ENCODE results near the gene BTF3. TPM values are rescaled to one million over a fixed set of nuclear protein-coding genes. Genes with fewer than 3 reads are reported as not detected.

BTF3 gene
- total RNA-seq, 1 donor from 2014 or later, result 913 TPM

- Mint-ChIP-seq H3K27me3 (ENCODE audit: insufficient read depth) (peaks cover 2% of the 10 kb centered on the region), H3K27ac (no peak overlapping the region), H3K9me3 (no peaks in the 10 kb centered on the region), H3K4me1 (ENCODE audit: low read depth) (peaks cover 21% of the 10 kb centered on the region), H3K36me3 (ENCODE audit: low read depth) (no peaks in the 10 kb centered on the region), H3K4me3 (no peak overlapping the region)
- DNase-seq (ENCODE audit: low spot score), result no peak
- intact Hi-C loops (cut with micrococcal nuclease), result no loop called here
Observed at GRCh38 chr5:73539730-73540129, 41.5 kb downstream of the BTF3 start.

GRCh38 chr5:73540192-73540591 is 42.0 kb downstream of the BTF3 start:
- no peak for DNase-seq (ENCODE audit: low spot score)
- Mint-ChIP-seq H3K27ac (no peak overlapping the region), H3K27me3 (ENCODE audit: insufficient read depth) (no peaks in the 10 kb centered on the region), H3K36me3 (ENCODE audit: low read depth) (no peaks in the 10 kb centered on the region), H3K4me3 (no peak overlapping the region), H3K4me1 (ENCODE audit: low read depth) (peaks cover 21% of the 10 kb centered on the region), H3K9me3 (no peaks in the 10 kb centered on the region)
- intact Hi-C loops (cut with micrococcal nuclease), result no loop called here

- DNase-seq (ENCODE audit: low spot score), result no peak
- Mint-ChIP-seq H3K27me3 (ENCODE audit: insufficient read depth) (no peaks in the 10 kb centered on the region), H3K36me3 (ENCODE audit: low read depth) (no peaks in the 10 kb centered on the region), H3K27ac (no peak overlapping the region), H3K9me3 (no peaks in the 10 kb centered on the region), H3K4me3 (no peak overlapping the region), H3K4me1 (ENCODE audit: low read depth) (peaks cover 21% of the 10 kb centered on the region)
- intact Hi-C loops (cut with micrococcal nuclease), result no loop called here
Observed at GRCh38 chr5:73542020-73542419, 43.8 kb downstream of the BTF3 start.

DNA sequence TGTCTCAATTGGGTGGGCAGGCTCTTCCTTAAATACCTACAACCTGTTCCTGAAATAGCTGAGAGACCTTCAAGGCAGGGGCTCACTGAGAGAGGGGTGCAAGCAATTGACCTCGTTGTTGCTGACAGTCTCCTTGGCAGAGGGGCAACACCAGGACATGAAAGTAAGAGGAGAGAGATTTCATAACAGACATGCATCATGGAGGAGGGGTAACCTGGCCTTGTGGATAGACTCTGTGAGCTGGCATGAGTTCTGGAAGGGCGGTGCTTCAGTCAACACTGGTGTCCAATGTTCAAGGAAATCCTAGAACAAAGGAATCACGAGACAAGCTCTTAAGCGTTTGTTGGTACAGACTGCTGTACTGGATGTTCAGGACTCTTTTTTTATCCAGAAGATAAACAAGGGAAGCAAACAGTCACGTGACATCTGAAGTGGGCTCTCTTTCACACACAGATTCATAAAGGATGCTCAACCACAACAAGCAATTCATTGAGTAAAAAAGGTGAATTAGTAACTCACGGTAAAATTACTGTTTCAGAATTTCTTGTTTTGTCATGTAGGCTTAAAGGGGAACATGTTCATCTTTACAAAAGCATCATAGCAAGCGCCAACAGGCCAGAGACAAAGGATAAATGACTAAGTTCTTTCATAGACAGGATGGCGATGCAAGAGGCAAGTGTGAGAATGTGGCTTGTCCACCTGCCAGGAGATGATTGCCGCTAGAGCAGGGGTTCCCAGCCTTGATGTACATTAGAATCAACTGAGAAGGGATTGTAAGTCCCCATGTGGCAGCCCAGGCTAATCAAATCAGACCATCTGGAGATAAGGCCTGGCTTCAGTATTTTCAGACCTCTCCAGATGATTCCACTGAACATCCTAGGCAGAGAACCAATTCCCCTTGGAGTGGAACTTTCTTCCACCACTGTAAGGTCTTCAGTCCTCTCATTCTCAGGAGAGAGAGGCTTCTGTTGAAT is 46.5 kb downstream of the BTF3 start:
- H3K36me3 Mint-ChIP-seq (ENCODE audit: low read depth), result no peaks in the 10 kb centered on the region
- no peak for DNase-seq (ENCODE audit: low spot score)
- intact Hi-C loops (cut with micrococcal nuclease), result no loop called here
- H3K4me1 Mint-ChIP-seq (ENCODE audit: low read depth), result peaks cover 20% of the 10 kb centered on the region
- peaks cover 6% of the 10 kb centered on the region for H3K27me3 Mint-ChIP-seq (ENCODE audit: insufficient read depth)
- H3K4me3 Mint-ChIP-seq, result no peak overlapping the region
- no peaks in the 10 kb centered on the region for H3K9me3 Mint-ChIP-seq
- no peak overlapping the region for H3K27ac Mint-ChIP-seq

DNA sequence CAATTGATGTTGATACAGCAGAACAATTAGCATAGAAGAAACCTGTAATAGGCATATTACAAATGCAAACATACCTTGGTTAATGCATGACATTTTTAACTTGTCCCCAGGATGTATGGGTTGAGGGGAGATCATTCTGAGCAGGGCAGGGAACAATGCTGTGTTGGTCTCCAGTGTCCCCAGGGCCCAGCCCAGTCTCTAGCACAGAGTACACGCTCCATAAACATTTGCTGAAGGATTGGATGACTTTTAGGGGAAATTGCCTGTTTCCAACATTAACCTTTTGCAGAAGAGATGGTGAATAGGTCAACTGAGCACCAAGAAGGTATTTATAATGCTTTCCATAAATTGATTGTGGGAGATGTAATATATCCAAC is 47.1 kb downstream of the BTF3 start:
- no peaks in the 10 kb centered on the region for H3K9me3 Mint-ChIP-seq

GRCh38 chr5:73550016-73550415 is 51.8 kb downstream of the BTF3 start:
- H3K4me3 Mint-ChIP-seq, result no peak overlapping the region
- no peak for DNase-seq (ENCODE audit: low spot score)

More for the DNA sequence above, 47.1 kb downstream of the BTF3 start:
- no peak for DNase-seq (ENCODE audit: low spot score)
- Mint-ChIP-seq H3K36me3 (ENCODE audit: low read depth) (no peaks in the 10 kb centered on the region), H3K27ac (no peak overlapping the region), H3K4me3 (no peak overlapping the region), H3K4me1 (ENCODE audit: low read depth) (peaks cover 13% of the 10 kb centered on the region), H3K27me3 (ENCODE audit: insufficient read depth) (peaks cover 8% of the 10 kb centered on the region)
- intact Hi-C loops (cut with micrococcal nuclease), result no loop called here

DNA sequence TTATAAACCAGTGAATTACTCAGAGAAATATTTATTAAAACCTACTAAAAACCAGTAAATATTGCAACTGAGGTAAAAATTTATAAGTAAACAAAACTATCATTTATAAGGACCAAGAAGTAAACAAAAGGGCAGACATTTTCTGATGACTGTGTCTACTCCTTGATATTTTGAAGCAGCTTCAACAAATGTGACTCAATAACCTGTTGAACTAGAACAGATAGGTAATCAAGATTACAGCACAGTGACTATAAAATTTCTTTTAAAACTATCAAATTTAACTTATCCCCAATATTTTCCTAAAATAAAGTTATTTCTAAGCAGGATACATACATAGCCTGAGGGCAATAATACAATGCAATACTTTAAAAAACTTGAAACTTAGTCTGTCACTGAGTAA is 54.4 kb downstream of the BTF3 start:
- no peak for DNase-seq (ENCODE audit: low spot score)
- no peaks in the 10 kb centered on the region for H3K9me3 Mint-ChIP-seq
- intact Hi-C loops (cut with micrococcal nuclease), result no loop called here
- peaks cover 13% of the 10 kb centered on the region for H3K36me3 Mint-ChIP-seq (ENCODE audit: low read depth)
- H3K27me3 Mint-ChIP-seq (ENCODE audit: insufficient read depth), result peaks cover 8% of the 10 kb centered on the region
- H3K27ac Mint-ChIP-seq, result no peak overlapping the region
- no peak overlapping the region for H3K4me3 Mint-ChIP-seq
- H3K4me1 Mint-ChIP-seq (ENCODE audit: low read depth), result no peaks in the 10 kb centered on the region

More at GRCh38 chr5:73550016-73550415, 51.8 kb downstream of the BTF3 start:
- Mint-ChIP-seq H3K4me1 (ENCODE audit: low read depth) (no peaks in the 10 kb centered on the region), H3K27ac (no peak overlapping the region), H3K9me3 (no peaks in the 10 kb centered on the region), H3K36me3 (ENCODE audit: low read depth) (peaks cover 10% of the 10 kb centered on the region), H3K27me3 (ENCODE audit: insufficient read depth) (peaks cover 8% of the 10 kb centered on the region)
- intact Hi-C loops (cut with micrococcal nuclease), result no loop called here

Other genes with a start within 250 kb of the BTF3 start
- gene FOXD1, start 49.7 kb upstream of the BTF3 start, total RNA-seq, result 0.13 and 0.15 TPM in 2 replicates
- 15.8 and 18.8 TPM in 2 replicates for gene ANKRA2, start 67.2 kb downstream of the BTF3 start, total RNA-seq
- gene UTP15, start 67.3 kb downstream of the BTF3 start, total RNA-seq, result 61.0 and 64.1 TPM in 2 replicates
- gene ARHGEF28, start 127.8 kb downstream of the BTF3 start, total RNA-seq, result 0.03 and 0.29 TPM in 2 replicates